Measurements from ENCODE around the gene RPP21. TPM values are rescaled to one million over a fixed set of nuclear protein-coding genes. Genes with fewer than 3 reads are reported as not detected.

The RPP21 gene
- total RNA-seq, 1 experiment from 2014 or later = 81.3 TPM

GRCh38 chr6:30329331-30329730 lies 15.6 kb upstream of the RPP21 start:
- intact Hi-C loops (cut with micrococcal nuclease; ENCODE audit: unreplicated experiment) (no loop called here), in situ Hi-C loops (cut with HindIII; ENCODE audit: low pct_unique_long_range_greater_than_20kb, low sequenced_read_pairs) (no loop called here)
- DNase-seq (ENCODE audit: low read depth, low spot score) (no peak), ATAC-seq (no peak)
- no peak for TF ChIP-seq CTCF (IDR thresholded peaks at IDR 0.05)
- TF ChIP-seq SIN3A (IDR thresholded peaks at IDR 0.05; ENCODE audit: borderline replicate concordance, insufficient read depth, low read depth, low read length) = no peak
- no peak for TF ChIP-seq POLR2AphosphoS5 (IDR thresholded peaks at IDR 0.05; ENCODE audit: low read depth, low read length)
- TF ChIP-seq REST (IDR thresholded peaks at IDR 0.05; ENCODE audit: insufficient read depth in 1 of 2, low read depth in 2 of 2, low read length in 1 of 2) = no peak
- no peak for TF ChIP-seq TCF7L2 (IDR thresholded peaks at IDR 0.05; ENCODE audit: low read depth, low read length)
- H3K27me3 ChIP-seq (ENCODE audit: control insufficient read depth, insufficient read depth, low read length) = no peaks in the 10 kb centered on the region
- H3K27ac ChIP-seq (ENCODE audit: low read length) = no peak overlapping the region
- no peaks in the 10 kb centered on the region for H3K9me3 ChIP-seq (ENCODE audit: control insufficient read depth, insufficient read depth, low read depth, low read length)
- H3K4me1 ChIP-seq (ENCODE audit: control insufficient read depth, insufficient read depth, low read length) = peaks cover 6% of the 10 kb centered on the region; the same call in 1 of the 2 replicates
- H3K4me3 ChIP-seq (ENCODE audit: low read depth in 2 of 2, low read length in 2 of 2) = no peak overlapping the region
- BruUV-seq (replicated peaks) = no TSS peak
- CTCF ChIA-PET = no interaction called here
- H3K36me3 ChIP-seq (ENCODE audit: control insufficient read depth, insufficient read depth, low read length) = peaks cover 5% of the 10 kb centered on the region; the same call in 1 of the 2 replicates
- POLR2A ChIA-PET = no interaction called here

- H3K4me3 ChIP-seq (ENCODE audit: low read depth in 2 of 2, low read length in 2 of 2) = no peak overlapping the region
- H3K27me3 ChIP-seq (ENCODE audit: control insufficient read depth, insufficient read depth, low read length) = no peaks in the 10 kb centered on the region
- intact Hi-C loops (cut with micrococcal nuclease; ENCODE audit: unreplicated experiment) = no loop called here
- ChIA-PET POLR2A (no interaction called here), CTCF (no interaction called here)
- H3K36me3 ChIP-seq (ENCODE audit: control insufficient read depth, insufficient read depth, low read length) = peaks cover 6% of the 10 kb centered on the region; the same call in 1 of the 2 replicates
- peaks cover 3% of the 10 kb centered on the region; the same call in 1 of the 2 replicates for H3K4me1 ChIP-seq (ENCODE audit: control insufficient read depth, insufficient read depth, low read length)
- ATAC-seq (no peak), DNase-seq (ENCODE audit: low read depth, low spot score) (no peak)
- TF ChIP-seq SIN3A (IDR thresholded peaks at IDR 0.05; ENCODE audit: borderline replicate concordance, insufficient read depth, low read depth, low read length) = no peak
- no peak for TF ChIP-seq TCF7L2 (IDR thresholded peaks at IDR 0.05; ENCODE audit: low read depth, low read length)
- TF ChIP-seq REST (IDR thresholded peaks at IDR 0.05; ENCODE audit: insufficient read depth in 1 of 2, low read depth in 2 of 2, low read length in 1 of 2) = no peak
- TF ChIP-seq POLR2AphosphoS5 (IDR thresholded peaks at IDR 0.05; ENCODE audit: low read depth, low read length) = no peak
- no peak for TF ChIP-seq CTCF (IDR thresholded peaks at IDR 0.05)
- H3K9me3 ChIP-seq (ENCODE audit: control insufficient read depth, insufficient read depth, low read depth, low read length) = no peaks in the 10 kb centered on the region
- H3K27ac ChIP-seq (ENCODE audit: low read length) = no peak overlapping the region
- in situ Hi-C loops (cut with HindIII; ENCODE audit: low pct_unique_long_range_greater_than_20kb, low sequenced_read_pairs) = no loop called here
- no TSS peak for BruUV-seq (replicated peaks)
These were observed 13.0 kb upstream of the RPP21 start for GRCh38 chr6:30331981-30332380.
